ENCODE results near the gene NXPH4. TPM values are rescaled to one million over a fixed set of nuclear protein-coding genes. Genes with fewer than 3 reads are reported as not detected.
A peak's percentile ranks its signal among the peaks of the same experiment; 100 is the strongest.

The NXPH4 gene
- total and polyA plus RNA-seq, 7 experiments from 2014 or later: 0.31 TPM; not detected in 6

DNA sequence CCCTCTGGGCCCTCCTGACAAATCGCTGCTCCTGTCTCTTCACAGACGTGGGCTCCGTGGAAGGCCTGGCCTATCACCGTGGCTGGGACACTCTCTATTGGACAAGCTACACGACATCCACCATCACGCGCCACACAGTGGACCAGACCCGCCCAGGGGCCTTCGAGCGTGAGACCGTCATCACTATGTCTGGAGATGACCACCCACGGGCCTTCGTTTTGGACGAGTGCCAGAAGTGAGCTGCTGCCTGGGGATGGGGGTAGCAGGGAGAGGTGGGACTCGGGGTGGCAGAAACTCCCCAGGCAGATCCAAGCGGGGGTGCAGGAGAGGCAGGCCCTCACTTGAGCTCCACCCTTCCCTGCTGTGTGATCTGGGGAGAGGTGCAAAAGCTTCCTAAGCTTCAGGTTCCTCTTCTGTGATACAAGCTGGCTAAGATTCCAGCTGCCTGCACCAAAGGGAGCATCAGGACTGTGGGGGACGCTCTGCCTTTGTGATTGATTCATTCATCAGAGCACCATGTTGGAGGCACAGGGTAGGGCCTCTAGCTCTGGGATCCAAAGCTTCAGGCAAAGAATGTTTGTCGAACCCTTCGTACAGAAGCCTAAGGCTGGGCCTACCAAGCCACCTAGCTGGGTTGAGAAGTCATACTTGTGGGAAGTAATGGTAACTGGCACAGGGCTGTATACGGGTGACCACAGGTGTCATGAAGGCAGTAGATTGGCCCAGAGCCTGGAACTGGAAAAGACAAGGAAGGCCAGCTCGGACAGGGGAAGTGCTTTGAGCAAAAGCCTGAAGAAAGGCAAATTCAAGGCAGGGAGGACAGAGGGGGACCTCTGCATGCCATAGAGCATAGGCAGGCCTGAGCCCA lies 29.1 kb upstream of the NXPH4 start:
- CTCF ChIA-PET: interaction anchor here (0.8 to 8.3 kb wide), 4 partner anchors 12 to 64 kb away, joined by 3 to 162 read pairs (median 4); partner anchors contain the start of gene LRP1
- Histone ChIP-seq H3K9me3 (ENCODE audit: control insufficient read depth in 2 of 3, low read length in 3 of 3) (no peaks in the 10 kb centered on the region), H3K4me1 (ENCODE audit: control insufficient read depth in 2 of 2, insufficient read depth in 2 of 2, low read length in 2 of 2) (no peaks in the 10 kb centered on the region), H3K27ac (ENCODE audit: low read depth, low read length) (no peak overlapping the region), H3K4me3 (ENCODE audit: low read length) (no peak overlapping the region), H3K36me3 (ENCODE audit: control insufficient read depth in 2 of 3, insufficient read depth in 3 of 3, low read length in 3 of 3) (no peaks in the 10 kb centered on the region), H3K27me3 (ENCODE audit: control insufficient read depth in 2 of 2, insufficient read depth in 2 of 2, low read length in 2 of 2) (no peaks in the 10 kb centered on the region)
- Mint-ChIP-seq H3K4me3 (no peak overlapping the region), H3K9me3 (peaks cover 0 to 1% (median 0%) of the 10 kb centered on the region in 11 donors), H3K27ac (no peak overlapping the region), H3K27me3 (no peaks in the 10 kb centered on the region), H3K4me1 (peaks cover 2 to 7% (median 5%) of the 10 kb centered on the region in 7 donors), H3K36me3 (peaks cover 0 to 14% (median 0%) of the 10 kb centered on the region in 5 donors)
- DNase-seq (no peak), ATAC-seq (no peak)
- intact Hi-C loops (cut with micrococcal nuclease): loop anchor here in 1 of 2 donors (10.0 kb wide), 1 partner anchor 433 kb away; the partner anchor contains the start of gene PRIM1
- POLR2A ChIA-PET: no interaction called here

GRCh38 chr12:57188090-57188425 lies 28.5 kb upstream of the NXPH4 start:
- Mint-ChIP-seq H3K27ac (no peak overlapping the region), H3K9me3 (peaks cover 0 to 1% (median 0%) of the 10 kb centered on the region in 11 donors), H3K27me3 (no peaks in the 10 kb centered on the region), H3K4me3 (no peak overlapping the region), H3K36me3 (peaks cover 0 to 14% (median 0%) of the 10 kb centered on the region in 5 donors), H3K4me1 (peaks cover 0 to 3% (median 1%) of the 10 kb centered on the region in 7 donors)
- Histone ChIP-seq H3K4me1 (ENCODE audit: control insufficient read depth in 2 of 2, insufficient read depth in 2 of 2, low read length in 2 of 2) (no peaks in the 10 kb centered on the region), H3K4me3 (ENCODE audit: low read length) (no peak overlapping the region), H3K9me3 (ENCODE audit: control insufficient read depth in 2 of 3, low read length in 3 of 3) (no peaks in the 10 kb centered on the region), H3K27me3 (ENCODE audit: control insufficient read depth in 2 of 2, insufficient read depth in 2 of 2, low read length in 2 of 2) (no peaks in the 10 kb centered on the region), H3K27ac (ENCODE audit: low read depth, low read length) (no peak overlapping the region), H3K36me3 (ENCODE audit: control insufficient read depth in 2 of 3, insufficient read depth in 3 of 3, low read length in 3 of 3) (peaks cover 0 to 4% (median 0%) of the 10 kb centered on the region in 3 experiments)
- ATAC-seq (no peak), DNase-seq (no peak)
- intact Hi-C loops (cut with micrococcal nuclease): loop anchor here in 1 of 2 donors (10.0 kb wide), 1 partner anchor 433 kb away; the partner anchor contains the start of gene PRIM1
- CTCF ChIA-PET: interaction anchor here (0.6 to 1.4 kb wide), 4 partner anchors 26 to 76 kb away, joined by 3 to 5 read pairs (median 4); partner anchors contain the start of gene STAT6
- POLR2A ChIA-PET: no interaction called here

- H3K9me3 Mint-ChIP-seq: peaks cover 0 to 1% (median 0%) of the 10 kb centered on the region in 11 donors
Measured at GRCh38 chr12:57190037-57190436, 26.6 kb upstream of the NXPH4 start.

GRCh38 chr12:57190821-57191220 lies 25.8 kb upstream of the NXPH4 start:
- H3K9me3 Mint-ChIP-seq: peaks cover 0 to 1% (median 0%) of the 10 kb centered on the region in 11 donors
- no peak for DNase-seq

More at GRCh38 chr12:57190037-57190436, 26.6 kb upstream of the NXPH4 start:
- Mint-ChIP-seq H3K27me3 (no peaks in the 10 kb centered on the region), H3K36me3 (peaks cover 0 to 14% (median 0%) of the 10 kb centered on the region in 5 donors), H3K4me3 (no peak overlapping the region), H3K4me1 (no peaks in the 10 kb centered on the region), H3K27ac (no peak overlapping the region)
- H3K27me3 ChIP-seq (ENCODE audit: control insufficient read depth in 2 of 2, insufficient read depth in 2 of 2, low read length in 2 of 2): no peaks in the 10 kb centered on the region
- POLR2A ChIA-PET: no interaction called here
- intact Hi-C loops (cut with micrococcal nuclease): no loop called here
- ATAC-seq: no peak
- no peak overlapping the region for H3K27ac ChIP-seq (ENCODE audit: low read depth, low read length)
- CTCF ChIA-PET: interaction anchor here (1.6 kb wide), 1 partner anchor 66 kb away, joined by 3 read pairs; no protein-coding TSS in a partner anchor
- H3K4me1 ChIP-seq (ENCODE audit: control insufficient read depth in 2 of 2, insufficient read depth in 2 of 2, low read length in 2 of 2): no peaks in the 10 kb centered on the region
- no peak overlapping the region for H3K4me3 ChIP-seq (ENCODE audit: low read length)
- no peaks in the 10 kb centered on the region for H3K9me3 ChIP-seq (ENCODE audit: control insufficient read depth in 2 of 3, low read length in 3 of 3)
- peaks cover 0 to 5% (median 0%) of the 10 kb centered on the region in 3 experiments for H3K36me3 ChIP-seq (ENCODE audit: control insufficient read depth in 2 of 3, insufficient read depth in 3 of 3, low read length in 3 of 3)
- DNase-seq: no peak

GRCh38 chr12:57191410-57191809 lies 25.2 kb upstream of the NXPH4 start:
- Mint-ChIP-seq H3K27ac (peak overlapping the region in 1 of 9 donors; percentile 53), H3K4me3 (no peak overlapping the region), H3K36me3 (peaks cover 0 to 20% (median 0%) of the 10 kb centered on the region in 5 donors), H3K27me3 (peaks cover 0 to 1% (median 0%) of the 10 kb centered on the region in 5 donors), H3K4me1 (no peaks in the 10 kb centered on the region), H3K9me3 (peaks cover 0 to 1% (median 0%) of the 10 kb centered on the region in 11 donors)
- intact Hi-C loops (cut with micrococcal nuclease): no loop called here
- no peaks in the 10 kb centered on the region for H3K27me3 ChIP-seq (ENCODE audit: control insufficient read depth in 2 of 2, insufficient read depth in 2 of 2, low read length in 2 of 2)
- H3K4me1 ChIP-seq (ENCODE audit: control insufficient read depth in 2 of 2, insufficient read depth in 2 of 2, low read length in 2 of 2): no peaks in the 10 kb centered on the region
- ATAC-seq (no peak), DNase-seq (no peak)
- peaks cover 0 to 7% (median 0%) of the 10 kb centered on the region in 3 experiments for H3K36me3 ChIP-seq (ENCODE audit: control insufficient read depth in 2 of 3, insufficient read depth in 3 of 3, low read length in 3 of 3)
- no peak overlapping the region for H3K27ac ChIP-seq (ENCODE audit: low read depth, low read length)
- POLR2A ChIA-PET: no interaction called here
- no peak overlapping the region for H3K4me3 ChIP-seq (ENCODE audit: low read length)
- H3K9me3 ChIP-seq (ENCODE audit: control insufficient read depth in 2 of 3, low read length in 3 of 3): no peaks in the 10 kb centered on the region
- CTCF ChIA-PET: no interaction called here

More at GRCh38 chr12:57190821-57191220, 25.8 kb upstream of the NXPH4 start:
- Histone ChIP-seq H3K27ac (ENCODE audit: low read depth, low read length) (no peak overlapping the region), H3K4me1 (ENCODE audit: control insufficient read depth in 2 of 2, insufficient read depth in 2 of 2, low read length in 2 of 2) (no peaks in the 10 kb centered on the region), H3K36me3 (ENCODE audit: control insufficient read depth in 2 of 3, insufficient read depth in 3 of 3, low read length in 3 of 3) (peaks cover 0 to 7% (median 0%) of the 10 kb centered on the region in 3 experiments), H3K4me3 (ENCODE audit: low read length) (no peak overlapping the region), H3K27me3 (ENCODE audit: control insufficient read depth in 2 of 2, insufficient read depth in 2 of 2, low read length in 2 of 2) (no peaks in the 10 kb centered on the region), H3K9me3 (ENCODE audit: control insufficient read depth in 2 of 3, low read length in 3 of 3) (no peaks in the 10 kb centered on the region)
- Mint-ChIP-seq H3K27me3 (no peaks in the 10 kb centered on the region), H3K4me3 (no peak overlapping the region), H3K4me1 (no peaks in the 10 kb centered on the region), H3K36me3 (peaks cover 0 to 14% (median 0%) of the 10 kb centered on the region in 5 donors), H3K27ac (no peak overlapping the region)
- CTCF ChIA-PET: interaction anchor here (1.6 kb wide), 1 partner anchor 67 kb away, joined by 3 read pairs; no protein-coding TSS in a partner anchor
- POLR2A ChIA-PET: no interaction called here
- ATAC-seq: no peak
- intact Hi-C loops (cut with micrococcal nuclease): no loop called here

GRCh38 chr12:57192920-57193319 lies 23.7 kb upstream of the NXPH4 start:
- Histone ChIP-seq H3K27me3 (ENCODE audit: control insufficient read depth in 2 of 2, insufficient read depth in 2 of 2, low read length in 2 of 2) (no peaks in the 10 kb centered on the region), H3K27ac (ENCODE audit: low read depth, low read length) (no peak overlapping the region), H3K4me3 (ENCODE audit: low read length) (no peak overlapping the region), H3K9me3 (ENCODE audit: control insufficient read depth in 2 of 3, low read length in 3 of 3) (no peaks in the 10 kb centered on the region), H3K4me1 (ENCODE audit: control insufficient read depth in 2 of 2, insufficient read depth in 2 of 2, low read length in 2 of 2) (no peaks in the 10 kb centered on the region), H3K36me3 (ENCODE audit: control insufficient read depth in 2 of 3, insufficient read depth in 3 of 3, low read length in 3 of 3) (peaks cover 0 to 13% (median 0%) of the 10 kb centered on the region in 3 experiments)
- ATAC-seq (no peak), DNase-seq (no peak)
- Mint-ChIP-seq H3K27me3 (peaks cover 0 to 3% (median 0%) of the 10 kb centered on the region in 5 donors), H3K4me1 (no peaks in the 10 kb centered on the region), H3K4me3 (no peak overlapping the region), H3K27ac (no peak overlapping the region), H3K9me3 (peaks cover 0 to 1% (median 0%) of the 10 kb centered on the region in 11 donors), H3K36me3 (peaks cover 0 to 14% (median 4%) of the 10 kb centered on the region in 5 donors)
- intact Hi-C loops (cut with micrococcal nuclease): no loop called here
- ChIA-PET POLR2A (no interaction called here), CTCF (no interaction called here)
